Ovary (tissue), 9 donors: ENCODE results near the gene APC. TPM values are rescaled to one million over a fixed set of nuclear protein-coding genes. Genes with fewer than 3 reads are reported as not detected.
A peak's percentile ranks its signal among the peaks of the same experiment; 100 is the strongest.

Source experiments
- DNase-seq, 5 donors: peaks; one replicate each; pipeline ENCODE4 v3.0.0-alpha.2; 2019 to 2020
- H3K27ac ChIP-seq, 2 donors: fragments of 200-600 bp; one replicate each; pipeline versions ENCODE4 v1.5.1 to v1.8.0; 2019 to 2022
- H3K27me3 ChIP-seq: fragments of 200-600 bp; one replicate; pipeline ENCODE4 v1.8.0; 2022
- H3K36me3 ChIP-seq: fragments of 200-600 bp; sonication (generic); one replicate; pipeline ENCODE4 v1.5.1; 2019
- H3K4me1 ChIP-seq: one replicate; pipeline ENCODE4 v1.8.1; 2013; ENCODE audit warnings: mild to moderate bottlenecking, moderate library complexity; ENCODE audit not compliant: insufficient read depth
- H3K4me3 ChIP-seq: fragments of 200-600 bp; sonication (generic); one replicate; pipeline ENCODE4 v1.5.1; 2017
- H3K9me3 ChIP-seq, 2 donors: fragments of 200-600 bp in 1 of 2; sonication (generic) in 1 of 2; one replicate each; pipeline versions ENCODE4 v1.5.1 to v1.8.1; 2013 to 2019; ENCODE audit warnings: mild to moderate bottlenecking in 1 of 2, moderate library complexity in 1 of 2
- EP300 ChIP-seq: sonication (generic); formaldehyde crosslinking; IDR thresholded peaks from one replicate; pipeline ENCODE4 v1.6.1; 2017; ENCODE audit warnings: antibody characterized with exemption
- POLR2A ChIP-seq: fragments of 450-650 bp; IDR thresholded peaks from one replicate; pipeline ENCODE4 v1.6.1; 2017; ENCODE audit warnings: antibody characterized with exemption, mild to moderate bottlenecking, moderate library complexity
- WGBS, 3 donors: extraction: QIAGEN DNeasy Blood & Tissue Kit in 1 of 3; methylation state at CpG; one replicate each; pipeline versions ENCODE4 v1.1.5 to v1.1.7; 2013 to 2017; 5-methylcytosine and 5-hydroxymethylcytosine counted together
- intact Hi-C, 4 donors: fragments of 100-400 bp; cut with DNase I; formaldehyde crosslinking; loops; one replicate each; pipeline versions ENCODE4 v1.11.0 to v1.15.1; 2022 to 2023
- polyA plus RNA-seq, 2 donors: library from polyadenylated mRNA; stranded (reverse); fragments of 200-250 nt in 1 of 2; fragments of 350-450 nt in 1 of 2; fragmentation: Illumina TruSeq in 1 of 2; extraction: RNeasy Lipid Tissue Mini Kit (QIAGEN cat#74804) in 1 of 2; gene quantifications; one replicate each; pipeline ENCODE4 v1.2.3, GENCODE V29; 2013 to 2014
- total RNA-seq, 7 donors: library from RNA; depleted of rRNA in 2 of 7; stranded (reverse); fragments of >200 nt in 2 of 7; fragmentation: NEBNext Ultra II Directional in 3 of 7; extraction: Animal tissue kit (Norgen Biotek cat#: 25700) in 3 of 7; gene quantifications; one replicate each; pipeline versions ENCODE4 v1.1.0 to v1.2.4, GENCODE V29; 2016 to 2023
- TF ChIP-seq, protein P1 (sequence below), 3 donors: fragments of 450-650 bp in 2 of 3; fragments of 200-600 bp in 1 of 3; IDR thresholded peaks; one replicate each; pipeline versions ENCODE4 v1.5.1 to v1.8.0; 2016 to 2022; ENCODE audit warnings: antibody characterized with exemption in 3 of 3, mild to moderate bottlenecking in 1 of 3
- donor health status: DM: no; HTN: no; CAD: no; lungs with moderate emphysema.
- donor health status: DM: no; HTN: no; CAD: no.
- donor health status: Bipolar disorder and iron deficiency.
- donor health status: DM: yes; HTN: yes; CAD: no.
- donor health status: DM: no; HTN: no; CAD: no.
- donor health status: DM: yes; HTN: yes; CAD: no.

The APC gene
- total and polyA plus RNA-seq, 9 donors = 5.1 to 44.6 (median 33.2) TPM

DNA sequence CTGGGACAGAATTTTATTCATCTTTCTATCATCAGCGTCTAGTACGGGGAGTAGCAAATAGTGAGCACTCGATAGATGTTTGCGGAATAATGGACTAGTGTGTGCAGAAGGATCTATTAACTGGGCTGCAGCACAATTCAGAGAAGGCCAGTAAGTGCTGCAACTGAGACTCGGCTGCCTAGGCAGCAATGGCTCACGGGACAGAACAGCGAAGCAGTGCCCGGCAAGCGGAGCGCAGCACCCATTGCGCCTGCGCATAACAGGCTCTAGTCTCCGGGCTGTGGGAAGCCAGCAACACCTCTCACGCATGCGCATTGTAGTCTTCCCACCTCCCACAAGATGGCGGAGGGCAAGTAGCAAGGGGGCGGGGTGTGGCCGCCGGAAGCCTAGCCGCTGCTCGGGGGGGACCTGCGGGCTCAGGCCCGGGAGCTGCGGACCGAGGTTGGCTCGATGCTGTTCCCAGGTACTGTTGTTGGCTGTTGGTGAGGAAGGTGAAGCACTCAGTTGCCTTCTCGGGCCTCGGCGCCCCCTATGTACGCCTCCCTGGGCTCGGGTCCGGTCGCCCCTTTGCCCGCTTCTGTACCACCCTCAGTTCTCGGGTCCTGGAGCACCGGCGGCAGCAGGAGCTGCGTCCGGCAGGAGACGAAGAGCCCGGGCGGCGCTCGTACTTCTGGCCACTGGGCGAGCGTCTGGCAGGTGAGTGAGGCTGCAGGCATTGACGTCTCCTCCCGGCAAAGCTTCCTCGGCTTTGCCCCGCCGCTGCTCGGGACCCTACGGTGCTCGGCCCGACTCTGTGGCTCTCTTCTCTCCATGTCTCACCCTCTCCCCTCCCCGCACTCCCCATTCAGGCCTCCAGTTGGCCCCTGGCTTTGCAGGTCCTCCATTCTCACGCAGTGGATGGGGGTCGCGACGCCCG lies 30.2 kb upstream of the APC start:
- intact Hi-C loops = no loop called here
- H3K4me3 ChIP-seq = peak overlapping the region; percentile 78
- no peaks in the 10 kb centered on the region for H3K9me3 ChIP-seq
- no peaks in the 10 kb centered on the region for H3K36me3 ChIP-seq
- H3K27me3 ChIP-seq = no peaks in the 10 kb centered on the region
- TF ChIP-seq, protein P1, sequence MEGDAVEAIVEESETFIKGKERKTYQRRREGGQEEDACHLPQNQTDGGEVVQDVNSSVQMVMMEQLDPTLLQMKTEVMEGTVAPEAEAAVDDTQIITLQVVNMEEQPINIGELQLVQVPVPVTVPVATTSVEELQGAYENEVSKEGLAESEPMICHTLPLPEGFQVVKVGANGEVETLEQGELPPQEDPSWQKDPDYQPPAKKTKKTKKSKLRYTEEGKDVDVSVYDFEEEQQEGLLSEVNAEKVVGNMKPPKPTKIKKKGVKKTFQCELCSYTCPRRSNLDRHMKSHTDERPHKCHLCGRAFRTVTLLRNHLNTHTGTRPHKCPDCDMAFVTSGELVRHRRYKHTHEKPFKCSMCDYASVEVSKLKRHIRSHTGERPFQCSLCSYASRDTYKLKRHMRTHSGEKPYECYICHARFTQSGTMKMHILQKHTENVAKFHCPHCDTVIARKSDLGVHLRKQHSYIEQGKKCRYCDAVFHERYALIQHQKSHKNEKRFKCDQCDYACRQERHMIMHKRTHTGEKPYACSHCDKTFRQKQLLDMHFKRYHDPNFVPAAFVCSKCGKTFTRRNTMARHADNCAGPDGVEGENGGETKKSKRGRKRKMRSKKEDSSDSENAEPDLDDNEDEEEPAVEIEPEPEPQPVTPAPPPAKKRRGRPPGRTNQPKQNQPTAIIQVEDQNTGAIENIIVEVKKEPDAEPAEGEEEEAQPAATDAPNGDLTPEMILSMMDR (IDR thresholded peaks at IDR 0.05) = peak in 1 of 3 donors; percentile 8
- TF ChIP-seq EP300 (no peak), POLR2A (peak; percentile 58)
- 1% methylated on average over 52 to 61 of the region's 61 CpGs for WGBS, 3 donors
- peak; percentile 96 to 99 (median 98) for DNase-seq
- H3K27ac ChIP-seq = peak overlapping the region; percentile 50 to 82
- peaks cover 9% of the 10 kb centered on the region for H3K4me1 ChIP-seq

- TF ChIP-seq POLR2A (no peak), EP300 (no peak)
- TF ChIP-seq, protein P1 (IDR thresholded peaks at IDR 0.05) = no peak
- peak overlapping the region; percentile 50 to 82 for H3K27ac ChIP-seq
- peaks cover 9% of the 10 kb centered on the region for H3K4me1 ChIP-seq
- DNase-seq = no peak
- 1 to 2% (median 2%) methylated on average over 13 of the region's 13 CpGs for WGBS, 3 donors
- intact Hi-C loops = no loop called here
- no peaks in the 10 kb centered on the region for H3K9me3 ChIP-seq
- peak overlapping the region; percentile 78 for H3K4me3 ChIP-seq
- H3K36me3 ChIP-seq = no peaks in the 10 kb centered on the region
- no peaks in the 10 kb centered on the region for H3K27me3 ChIP-seq
These were observed 29.5 kb upstream of the APC start for GRCh38 chr5:112708103-112708622.

- TF ChIP-seq EP300 = no peak
- TF ChIP-seq POLR2A = no peak
- TF ChIP-seq, protein P1 (IDR thresholded peaks at IDR 0.05) = no peak
- DNase-seq = no peak
- intact Hi-C loops = no loop called here
- no peaks in the 10 kb centered on the region for H3K27me3 ChIP-seq
- no peak overlapping the region for H3K27ac ChIP-seq
- WGBS, 3 donors = 89 to 95% (median 94%) methylated on average over 3 of the region's 3 CpGs
- no peaks in the 10 kb centered on the region for H3K36me3 ChIP-seq
- H3K9me3 ChIP-seq = no peaks in the 10 kb centered on the region
- peaks cover 9% of the 10 kb centered on the region for H3K4me1 ChIP-seq
- H3K4me3 ChIP-seq = no peak overlapping the region
These were observed 28.3 kb upstream of the APC start for GRCh38 chr5:112709416-112709815.

- WGBS, 3 donors = 95 to 96% (median 96%) methylated on average over 4 of the region's 4 CpGs
- intact Hi-C loops = no loop called here
These were observed 26.8 kb upstream of the APC start for GRCh38 chr5:112710896-112711295.

More at GRCh38 chr5:112710896-112711295, 26.8 kb upstream of the APC start:
- Histone ChIP-seq H3K27me3 (no peaks in the 10 kb centered on the region), H3K27ac (no peak overlapping the region), H3K36me3 (no peaks in the 10 kb centered on the region), H3K9me3 (no peaks in the 10 kb centered on the region), H3K4me3 (no peak overlapping the region), H3K4me1 (peaks cover 9% of the 10 kb centered on the region)
- TF ChIP-seq, protein P1 (IDR thresholded peaks at IDR 0.05) = no peak
- TF ChIP-seq EP300 (no peak), POLR2A (no peak)
- no peak for DNase-seq
